Thyroid gland (tissue), 4 donors: Measurements from ENCODE around the gene CROCC2. TPM values are rescaled to one million over a fixed set of nuclear protein-coding genes. Genes with fewer than 3 reads are reported as not detected.

Experiments
- DNase-seq, 2 donors: peaks; one replicate each; pipeline ENCODE4 v3.0.0-alpha.2; 2019
- H3K27ac ChIP-seq, 3 donors: fragments of 200-600 bp; sonication (generic); 1 replicate in 2 of 3; 2 replicates in 1 of 3; pipeline ENCODE4 v1.5.1; 2016 to 2019; ENCODE audit warnings: mild to moderate bottlenecking in 1 of 3, moderate library complexity in 1 of 3
- H3K27me3 ChIP-seq: fragments of 200-600 bp; sonication (generic); one replicate; pipeline ENCODE4 v1.5.1; 2019
- H3K36me3 ChIP-seq, 2 donors: fragments of 200-600 bp; sonication (generic); one replicate each; pipeline ENCODE4 v1.5.1; 2016 to 2019
- H3K4me1 ChIP-seq, 2 donors: fragments of 200-600 bp; sonication (generic); one replicate each; pipeline ENCODE4 v1.5.1; 2017 to 2019
- H3K4me3 ChIP-seq, 3 donors: fragments of 200-600 bp; sonication (generic); replicated peaks in 1 of 3; 1 replicate in 2 of 3; 2 replicates in 1 of 3; pipeline ENCODE4 v1.5.1; 2016; ENCODE audit warnings: mild to moderate bottlenecking in 1 of 3
- H3K9me3 ChIP-seq: fragments of 200-600 bp; sonication (generic); one replicate; pipeline ENCODE4 v1.5.1; 2017
- POLR2A ChIP-seq, 2 donors: fragments of 450-650 bp; IDR thresholded peaks; one replicate each; pipeline ENCODE4 v1.6.1; 2017; ENCODE audit warnings: antibody characterized with exemption in 2 of 2, mild to moderate bottlenecking in 2 of 2, moderate library complexity in 1 of 2
- WGBS, 2 donors: methylation state at CpG; one replicate each; pipeline ENCODE4 v1.1.5; 2017; 5-methylcytosine and 5-hydroxymethylcytosine counted together
- intact Hi-C: fragments of 100-400 bp; cut with DNase I; formaldehyde crosslinking; loops from one replicate; pipeline ENCODE4 v1.15.1; 2023
- total RNA-seq, 4 donors: library from RNA; depleted of rRNA; stranded (reverse); fragments of >200 nt; gene quantifications; one replicate each; pipeline ENCODE4 v1.2.3, GENCODE V29; 2016
- TF ChIP-seq, protein P1 (sequence below), 6 experiments: fragments of 200-600 bp in 3 of 6; fragments of 450-650 bp in 3 of 6; sonication (generic) in 3 of 6; IDR thresholded peaks; one replicate each; pipeline ENCODE4 v1.5.1; 2016 to 2019; ENCODE audit warnings: antibody characterized with exemption in 6 of 6, mild to moderate bottlenecking in 2 of 6, inconsistent platforms in 1 of 6, moderate library complexity in 1 of 6

Gene CROCC2
- total RNA-seq, 4 donors from 2014 or later: not detected

DNA sequence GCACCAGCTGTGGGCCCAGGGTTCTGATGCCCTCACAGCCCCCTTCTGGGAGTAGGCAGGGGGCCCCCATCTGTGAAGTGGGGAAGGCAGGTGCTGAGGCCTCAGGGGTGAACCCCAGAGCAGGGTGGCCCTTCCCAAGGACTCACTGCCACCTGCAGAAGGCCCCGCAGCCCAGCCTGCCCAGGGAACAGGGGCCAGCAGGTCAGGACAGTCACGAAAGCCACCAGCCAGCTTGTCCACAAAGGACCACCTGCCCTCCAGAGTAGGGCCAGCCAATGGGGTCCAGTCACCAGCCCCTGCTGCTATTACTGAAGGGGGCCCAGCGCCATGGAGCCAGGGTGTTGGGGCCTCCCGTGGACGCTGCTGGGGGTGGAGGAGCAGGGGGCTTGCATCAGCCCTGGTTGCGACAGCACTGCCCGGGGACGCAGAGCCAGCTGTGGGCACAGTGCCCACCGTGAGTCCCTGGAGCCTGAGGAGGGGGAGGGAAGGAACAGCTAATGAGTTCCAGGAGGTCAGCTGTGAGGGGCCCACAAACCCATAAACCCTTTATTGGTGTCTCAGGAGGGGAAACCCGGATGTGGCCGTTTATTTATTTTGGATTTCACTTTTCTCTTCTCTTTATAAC lies 80.8 kb downstream of the CROCC2 start:
- H3K4me3 ChIP-seq: no peak overlapping the region
- H3K36me3 ChIP-seq: no peaks in the 10 kb centered on the region
- TF ChIP-seq, protein P1, sequence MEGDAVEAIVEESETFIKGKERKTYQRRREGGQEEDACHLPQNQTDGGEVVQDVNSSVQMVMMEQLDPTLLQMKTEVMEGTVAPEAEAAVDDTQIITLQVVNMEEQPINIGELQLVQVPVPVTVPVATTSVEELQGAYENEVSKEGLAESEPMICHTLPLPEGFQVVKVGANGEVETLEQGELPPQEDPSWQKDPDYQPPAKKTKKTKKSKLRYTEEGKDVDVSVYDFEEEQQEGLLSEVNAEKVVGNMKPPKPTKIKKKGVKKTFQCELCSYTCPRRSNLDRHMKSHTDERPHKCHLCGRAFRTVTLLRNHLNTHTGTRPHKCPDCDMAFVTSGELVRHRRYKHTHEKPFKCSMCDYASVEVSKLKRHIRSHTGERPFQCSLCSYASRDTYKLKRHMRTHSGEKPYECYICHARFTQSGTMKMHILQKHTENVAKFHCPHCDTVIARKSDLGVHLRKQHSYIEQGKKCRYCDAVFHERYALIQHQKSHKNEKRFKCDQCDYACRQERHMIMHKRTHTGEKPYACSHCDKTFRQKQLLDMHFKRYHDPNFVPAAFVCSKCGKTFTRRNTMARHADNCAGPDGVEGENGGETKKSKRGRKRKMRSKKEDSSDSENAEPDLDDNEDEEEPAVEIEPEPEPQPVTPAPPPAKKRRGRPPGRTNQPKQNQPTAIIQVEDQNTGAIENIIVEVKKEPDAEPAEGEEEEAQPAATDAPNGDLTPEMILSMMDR (IDR thresholded peaks at IDR 0.05): no peak
- no peak for TF ChIP-seq POLR2A (IDR thresholded peaks at IDR 0.05)
- no peaks in the 10 kb centered on the region for H3K27me3 ChIP-seq
- peak overlapping the region in 2 of 3 donors; percentile 3 to 29 for H3K27ac ChIP-seq
- intact Hi-C loops: no loop called here
- H3K4me1 ChIP-seq: peaks cover 12 to 68% of the 10 kb centered on the region in 2 donors
- no peaks in the 10 kb centered on the region for H3K9me3 ChIP-seq
- WGBS, 2 donors: 7 to 16% methylated on average over 5 to 9 of the region's 11 CpGs
- peak; percentile 47 to 52 for DNase-seq

DNA sequence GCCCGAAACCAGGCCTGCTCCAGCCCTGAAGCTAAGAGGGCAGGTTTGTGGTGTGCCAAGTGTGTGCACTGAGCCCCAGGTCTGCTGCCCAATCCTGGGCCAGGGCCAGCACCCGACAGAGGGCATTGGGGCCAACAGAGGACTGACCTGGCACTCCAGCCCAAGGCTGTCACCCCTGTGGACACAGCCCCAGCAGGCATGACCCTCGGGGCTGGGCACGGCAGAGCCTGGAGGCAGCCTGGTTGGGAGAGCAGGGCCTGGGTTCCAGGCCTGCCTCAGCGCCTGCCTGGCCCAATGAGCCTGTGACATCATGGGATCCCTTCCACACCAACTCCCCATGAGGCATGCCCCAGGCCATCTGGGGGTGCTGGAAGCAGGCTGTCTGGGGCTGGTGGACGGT lies 81.5 kb downstream of the CROCC2 start:
- Histone ChIP-seq H3K27ac (peak overlapping the region in 1 of 3 donors; percentile 29), H3K4me3 (no peak overlapping the region), H3K4me1 (peaks cover 12 to 75% of the 10 kb centered on the region in 2 donors), H3K36me3 (no peaks in the 10 kb centered on the region), H3K9me3 (no peaks in the 10 kb centered on the region), H3K27me3 (no peaks in the 10 kb centered on the region)
- peak in 1 of 2 donors; percentile 5 for DNase-seq
- intact Hi-C loops: no loop called here
- 61 to 75% methylated on average over 3 of the region's 6 CpGs for WGBS, 2 donors
- TF ChIP-seq, protein P1 (IDR thresholded peaks at IDR 0.05): no peak

DNA sequence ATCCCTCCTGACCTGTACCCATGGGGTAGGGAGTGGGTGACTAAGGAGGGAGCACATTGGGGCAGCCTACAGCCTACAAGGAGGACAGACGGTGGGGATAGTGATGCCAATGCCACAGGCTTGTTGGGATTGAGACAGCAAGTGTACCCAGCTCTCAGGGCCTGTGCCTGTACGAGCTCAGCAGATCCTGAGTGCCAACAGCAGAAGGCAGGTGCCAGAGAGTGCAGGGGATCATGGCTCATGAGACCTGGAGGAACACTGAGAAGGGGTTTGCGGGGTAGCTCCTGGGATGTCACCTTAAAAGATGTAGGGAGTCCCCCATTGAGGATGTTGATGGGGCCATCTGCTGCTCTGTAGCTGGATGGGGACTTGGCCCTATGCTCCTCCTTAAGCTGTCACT lies 82.0 kb downstream of the CROCC2 start:
- peaks cover 12 to 78% of the 10 kb centered on the region in 2 donors for H3K4me1 ChIP-seq
- intact Hi-C loops: no loop called here
- 93 to 100% methylated on average over 3 of the region's 3 CpGs for WGBS, 2 donors
- TF ChIP-seq, protein P1 (IDR thresholded peaks at IDR 0.05): no peak
- no peak for TF ChIP-seq POLR2A (IDR thresholded peaks at IDR 0.05)
- no peaks in the 10 kb centered on the region for H3K36me3 ChIP-seq
- H3K4me3 ChIP-seq: no peak overlapping the region
- peak overlapping the region in 2 of 3 donors; percentile 8 to 29 for H3K27ac ChIP-seq
- DNase-seq: peak in 1 of 2 donors; percentile 2
- no peaks in the 10 kb centered on the region for H3K9me3 ChIP-seq
- H3K27me3 ChIP-seq: no peaks in the 10 kb centered on the region

GRCh38 chr2:240988571-240989271 lies 82.6 kb downstream of the CROCC2 start:
- no peaks in the 10 kb centered on the region for H3K36me3 ChIP-seq
- no peak overlapping the region for H3K4me3 ChIP-seq
- H3K27me3 ChIP-seq: no peaks in the 10 kb centered on the region
- H3K4me1 ChIP-seq: peaks cover 12 to 76% of the 10 kb centered on the region in 2 donors
- TF ChIP-seq, protein P1 (IDR thresholded peaks at IDR 0.05): no peak
- TF ChIP-seq POLR2A (IDR thresholded peaks at IDR 0.05): no peak
- no peaks in the 10 kb centered on the region for H3K9me3 ChIP-seq
- WGBS, 2 donors: 89 to 95% methylated on average over 3 to 4 of the region's 6 CpGs
- intact Hi-C loops: no loop called here
- peak in 1 of 2 donors; percentile 1 for DNase-seq
- peak overlapping the region in 1 of 3 donors; percentile 5 for H3K27ac ChIP-seq
